ENCODE data around the gene EAF1. TPM values are rescaled to one million over a fixed set of nuclear protein-coding genes. Genes with fewer than 3 reads are reported as not detected.

Gene EAF1
- total and polyA plus RNA-seq, 2 donors (not counting 1 experiment from before 2014, with no cell fraction given) = 8.3 to 19.8 TPM

- Histone ChIP-seq H3K4me1 (ENCODE audit: control insufficient read depth in 2 of 2, insufficient read depth in 2 of 2, low read length in 2 of 2) (no peaks in the 10 kb centered on the region), H3K9me3 (ENCODE audit: control extremely low read depth in 1 of 3, control insufficient read depth in 2 of 3, insufficient read depth in 1 of 3, low read length in 2 of 3) (no peaks in the 10 kb centered on the region), H3K27ac (ENCODE audit: low read length in 2 of 2) (no peak overlapping the region), H3K79me2 (ENCODE audit: control insufficient read depth, insufficient read depth, low read length) (no peaks in the 10 kb centered on the region), H3K4me3 (ENCODE audit: control extremely low read depth in 1 of 5, extremely low read depth in 1 of 5, insufficient read depth in 1 of 5, low read depth in 2 of 5, low read length in 4 of 5) (no peak overlapping the region), H3K4me2 (replicated peaks; ENCODE audit: low read depth, low read length, poor library complexity, severe bottlenecking) (no peak overlapping the region), H3K9ac (ENCODE audit: low read length) (no peak overlapping the region), H4K20me1 (ENCODE audit: control insufficient read depth, insufficient read depth, low read length, poor library complexity, severe bottlenecking) (peaks cover under 1% of the 10 kb centered on the region), H3K27me3 (replicated peaks in 1 of 4; ENCODE audit: control extremely low read depth in 1 of 4, control insufficient read depth in 3 of 4, insufficient read depth in 4 of 4, low read length in 3 of 4) (no peaks in the 10 kb centered on the region), H3K36me3 (replicated peaks in 1 of 2; ENCODE audit: control extremely low read depth in 1 of 2, control insufficient read depth in 1 of 2, extremely low read depth in 1 of 2, insufficient read depth in 2 of 2, low read length in 1 of 2) (peaks cover 15 to 56% of the 10 kb centered on the region in 2 experiments), H2AFZ (ENCODE audit: insufficient read depth, low read depth, low read length, poor library complexity, severe bottlenecking) (no peak overlapping the region)
- Mint-ChIP-seq H3K4me1 (no peaks in the 10 kb centered on the region), H3K4me3 (no peak overlapping the region), H3K27me3 (no peaks in the 10 kb centered on the region), H3K9me3 (ENCODE audit: insufficient read depth) (no peaks in the 10 kb centered on the region), H3K27ac (no peak overlapping the region)
- 33% methylated on average over 4 of the region's 4 CpGs for WGBS (ENCODE audit: insufficient coverage)
- intact Hi-C loops (cut with micrococcal nuclease) = loop anchor here (10.0 kb wide), 1 partner anchor 104 kb away; no protein-coding TSS in a partner anchor
- ChIA-PET CTCF (no interaction called here), POLR2A (no interaction called here)
- TF ChIP-seq CTCF (IDR thresholded peaks at IDR 0.05) (no peak), EZH2 (IDR thresholded peaks at IDR 0.05; ENCODE audit: borderline replicate concordance, insufficient read depth, low read depth, low read length, poor library complexity, severe bottlenecking) (no peak)
- DNase-seq (no peak), ATAC-seq (ENCODE audit: low read depth) (no peak)
Measured at GRCh38 chr3:15440891-15441290, 13.5 kb downstream of the EAF1 start.

- Mint-ChIP-seq H3K4me1 (no peaks in the 10 kb centered on the region), H3K9me3 (ENCODE audit: insufficient read depth) (no peaks in the 10 kb centered on the region), H3K4me3 (no peak overlapping the region), H3K27ac (no peak overlapping the region), H3K27me3 (no peaks in the 10 kb centered on the region)
- Histone ChIP-seq H3K4me1 (ENCODE audit: control insufficient read depth in 2 of 2, insufficient read depth in 2 of 2, low read length in 2 of 2) (no peaks in the 10 kb centered on the region), H3K27ac (ENCODE audit: low read length in 2 of 2) (no peak overlapping the region), H3K9me3 (ENCODE audit: control extremely low read depth in 1 of 3, control insufficient read depth in 2 of 3, insufficient read depth in 1 of 3, low read length in 2 of 3) (no peaks in the 10 kb centered on the region), H3K79me2 (ENCODE audit: control insufficient read depth, insufficient read depth, low read length) (no peaks in the 10 kb centered on the region), H3K27me3 (replicated peaks in 1 of 4; ENCODE audit: control extremely low read depth in 1 of 4, control insufficient read depth in 3 of 4, insufficient read depth in 4 of 4, low read length in 3 of 4) (no peaks in the 10 kb centered on the region), H4K20me1 (ENCODE audit: control insufficient read depth, insufficient read depth, low read length, poor library complexity, severe bottlenecking) (no peaks in the 10 kb centered on the region), H2AFZ (ENCODE audit: insufficient read depth, low read depth, low read length, poor library complexity, severe bottlenecking) (no peak overlapping the region), H3K4me2 (replicated peaks; ENCODE audit: low read depth, low read length, poor library complexity, severe bottlenecking) (no peak overlapping the region), H3K9ac (ENCODE audit: low read length) (no peak overlapping the region), H3K4me3 (ENCODE audit: control extremely low read depth in 1 of 5, extremely low read depth in 1 of 5, insufficient read depth in 1 of 5, low read depth in 2 of 5, low read length in 4 of 5) (no peak overlapping the region), H3K36me3 (replicated peaks in 1 of 2; ENCODE audit: control extremely low read depth in 1 of 2, control insufficient read depth in 1 of 2, extremely low read depth in 1 of 2, insufficient read depth in 2 of 2, low read length in 1 of 2) (peaks cover 7 to 31% of the 10 kb centered on the region in 2 experiments)
- ATAC-seq (ENCODE audit: low read depth) (no peak), DNase-seq (no peak)
- CTCF ChIA-PET = interaction anchor here (1.3 kb wide), 1 partner anchor 112 kb away, joined by 3 read pairs; no protein-coding TSS in a partner anchor
- WGBS (ENCODE audit: insufficient coverage) = 100% methylated on average over 1 of the region's 4 CpGs
- POLR2A ChIA-PET = interaction anchor here (0.7 kb wide), 1 partner anchor 975 kb away, joined by 3 read pairs; no protein-coding TSS in a partner anchor
- intact Hi-C loops (cut with micrococcal nuclease) = loop anchor here (10.0 kb wide), 1 partner anchor 101 kb away; no protein-coding TSS in a partner anchor
- TF ChIP-seq EZH2 (IDR thresholded peaks at IDR 0.05; ENCODE audit: borderline replicate concordance, insufficient read depth, low read depth, low read length, poor library complexity, severe bottlenecking) = no peak
- TF ChIP-seq CTCF (IDR thresholded peaks at IDR 0.05) = no peak
Measured at GRCh38 chr3:15443826-15444524, 16.6 kb downstream of the EAF1 start.

All from B cell (primary cell).